PC-3 (cell line): ENCODE measurements around the gene MCU.

Source experiments
- CTCF ChIP-seq: fragments of 300-600 bp; sonication (generic); conservative IDR thresholded peaks from 2 replicates; pipeline ENCODE4 v1.5.1; 2017; ENCODE audit warnings: antibody characterized with exemption, low read depth, mild to moderate bottlenecking, low read length
- EZH2 ChIP-seq: fragments of 300-600 bp; sonication (generic); IDR thresholded peaks from one replicate; pipeline ENCODE4 v1.6.1; 2017; ENCODE audit warnings: antibody characterized with exemption, mild to moderate bottlenecking, low read length; ENCODE audit not compliant: unreplicated experiment
- EZH2phosphoT487 ChIP-seq: fragments of 300-600 bp; sonication (generic); IDR thresholded peaks from 2 replicates; pipeline ENCODE4 v1.6.1; 2018; ENCODE audit warnings: mild to moderate bottlenecking, antibody characterized with exemption, low read length, borderline replicate concordance

DNA sequence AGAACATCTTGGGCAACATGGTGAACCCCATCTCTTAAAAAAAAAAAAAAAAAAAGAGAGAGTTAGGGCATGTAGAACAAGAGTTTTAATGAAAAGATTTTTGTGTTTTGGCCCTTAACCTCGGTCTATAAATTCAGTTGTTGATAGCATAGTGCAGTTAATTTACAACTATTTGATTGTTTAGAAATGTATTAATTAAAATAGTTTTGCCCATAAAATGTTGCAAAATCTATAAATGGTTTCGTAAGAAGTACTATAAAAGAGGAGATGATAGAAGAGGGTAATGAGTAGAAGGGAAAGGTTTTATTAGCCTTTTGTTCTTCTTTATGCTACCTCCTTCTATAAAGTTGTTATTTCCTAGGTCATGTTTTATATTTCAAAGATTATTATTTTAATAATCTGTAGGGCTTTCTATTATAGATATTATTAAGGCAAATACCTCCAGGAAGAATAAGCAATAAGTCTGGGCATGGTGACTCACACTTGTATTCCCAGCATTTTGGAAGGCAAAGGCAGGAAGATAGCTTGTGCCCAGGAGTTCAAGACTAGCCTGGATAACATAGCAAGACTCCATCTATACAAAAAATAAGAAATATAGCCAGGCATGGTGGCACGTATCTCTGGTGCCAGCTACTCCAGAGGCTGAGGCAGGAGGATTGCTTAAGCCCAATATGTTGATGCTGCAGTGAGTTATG lies 73.3 kb downstream of the MCU start:
- no peak for TF ChIP-seq CTCF
- no peak for TF ChIP-seq EZH2
- TF ChIP-seq EZH2phosphoT487: no peak
